GM12878 (cell line): ENCODE results near the gene CCM2. TPM values are rescaled to one million over a fixed set of nuclear protein-coding genes. Genes with fewer than 3 reads are reported as not detected.

ENCODE experiments used
- ATAC-seq: fragments of 200-7000 bp; cut with Tn5 transposase; 3 replicates; pipeline ENCODE4 v1.9.1; 2020; ENCODE audit warnings: mild to moderate bottlenecking, moderate library complexity
- BruUV-seq: library from RNA; stranded (reverse); fragments of 400-500 nt; replicated peaks from 2 replicates; lab custom pipeline; 2021; lab: Mats Ljungman, UMichigan
- CTCF ChIA-PET: fragments of 300-600 bp; sonication (Branson Sonifier 250); formaldehyde crosslinking; extraction: SDS; loops from one replicate; lab custom pipeline; 2021; ENCODE audit warnings: inconsistent platforms; lab: Yijun Ruan, JAX
- POLR2A ChIA-PET: fragments of 350-600 bp; formaldehyde crosslinking; extraction: SDS; loops from one replicate; lab custom pipeline; 2021; ENCODE audit warnings: inconsistent platforms; lab: Charles Lee
- RAD21 ChIA-PET: fragments of 300-600 bp; sonication (Branson Sonifier 250); formaldehyde crosslinking; loops from one replicate; lab custom pipeline; 2023; ENCODE audit warnings: antibody characterized with exemption; ENCODE audit not compliant: unreplicated experiment; lab: Charles Lee
- SMC1A ChIA-PET: fragments of 300-600 bp; sonication (Branson Sonifier 250); formaldehyde crosslinking; loops from one replicate; lab custom pipeline; 2023; ENCODE audit not compliant: unreplicated experiment, uncharacterized antibody; lab: Charles Lee
- DNase-seq: peaks from one replicate; pipeline ENCODE4 v3.0.0-alpha.2; 2011; ENCODE audit warnings: low read depth, low spot score
- FAIRE-seq: peaks from 3 replicates; lab custom pipeline; 2011; peaks lifted over from hg19 to GRCh38; lab: Jason Lieb, UNC
- H2AFZ ChIP-seq: 2 replicates; pipeline ENCODE4 v1.6.0; 2011; ENCODE audit warnings: low read depth, low read length, control low read depth; ENCODE audit not compliant: control insufficient read depth
- H3K27ac ChIP-seq: 2 replicates; pipeline ENCODE4 v1.5.1; 2011; ENCODE audit warnings: control low read depth; ENCODE audit not compliant: control insufficient read depth, insufficient read depth
- H3K27me3 ChIP-seq, 2 experiments: replicated peaks in 1 of 2; 2 replicates each; pipeline versions ENCODE4 v1.6.0 to v1.6.1; 2011; ENCODE audit warnings: low read length in 1 of 2; ENCODE audit not compliant: control insufficient read depth in 2 of 2, insufficient read depth in 2 of 2
- H3K36me3 ChIP-seq, 2 experiments: 2 replicates each; pipeline ENCODE4 v1.5.1; 2011; ENCODE audit warnings: low read length in 1 of 2; ENCODE audit not compliant: control insufficient read depth in 2 of 2, insufficient read depth in 2 of 2
- H3K4me1 ChIP-seq: 2 replicates; pipeline ENCODE4 v1.6.1; 2011; ENCODE audit warnings: mild to moderate bottlenecking, low read length, moderate library complexity, mixed read lengths; ENCODE audit not compliant: control insufficient read depth, insufficient read depth
- H3K4me2 ChIP-seq: 2 replicates; pipeline ENCODE4 v1.6.0; 2011; ENCODE audit warnings: control low read depth; ENCODE audit not compliant: control insufficient read depth, insufficient read depth
- H3K4me3 ChIP-seq: fragments of 200-600 bp; sonication (generic); 2 replicates; pipeline ENCODE4 v1.5.1; 2016
- H3K79me2 ChIP-seq: 2 replicates; pipeline ENCODE4 v1.6.0; 2011; ENCODE audit warnings: low read length; ENCODE audit not compliant: control insufficient read depth, insufficient read depth
- H3K9ac ChIP-seq: 2 replicates; pipeline ENCODE4 v1.8.0; 2011; ENCODE audit warnings: low read length, control low read depth, mixed read lengths; ENCODE audit not compliant: control insufficient read depth, insufficient read depth
- H3K9me3 ChIP-seq: replicated peaks from 3 replicates; pipeline ENCODE4 v1.5.1; 2011; ENCODE audit warnings: mild to moderate bottlenecking, low read length; ENCODE audit not compliant: control insufficient read depth, insufficient read depth
- H4K20me1 ChIP-seq: 2 replicates; pipeline ENCODE4 v1.6.0; 2011; ENCODE audit not compliant: control insufficient read depth, insufficient read depth
- BRCA1 ChIP-seq: IDR thresholded peaks from 2 replicates; pipeline ENCODE4 v1.6.1; 2011; ENCODE audit warnings: low read depth, low read length, improper control_type of control experiment
- CHD2 ChIP-seq: IDR thresholded peaks from 2 replicates; pipeline ENCODE4 v1.6.1; 2011; ENCODE audit warnings: low read depth, low read length, improper control_type of control experiment, borderline replicate concordance
- ESRRA ChIP-seq: IDR thresholded peaks from 2 replicates; pipeline ENCODE4 v1.6.1; 2012; ENCODE audit warnings: mild to moderate bottlenecking, low read length, improper control_type of control experiment
- FOXK2 ChIP-seq: fragments of 450-650 bp; IDR thresholded peaks from 2 replicates; pipeline ENCODE4 v1.6.1; 2017; ENCODE audit warnings: mild to moderate bottlenecking, moderate library complexity
- JUND ChIP-seq: IDR thresholded peaks from 2 replicates; pipeline ENCODE4 v1.6.1; 2012; ENCODE audit warnings: low read depth, mild to moderate bottlenecking, low read length, improper control_type of control experiment, moderate library complexity
- MTA3 ChIP-seq: IDR thresholded peaks from 2 replicates; pipeline ENCODE4 v1.6.1; 2012; ENCODE audit warnings: low read length, inconsistent platforms, borderline replicate concordance
- RFX5 ChIP-seq: IDR thresholded peaks from 2 replicates; pipeline ENCODE4 v1.6.1; 2011; ENCODE audit warnings: low read depth, low read length, improper control_type of control experiment
- RUNX3 ChIP-seq: IDR thresholded peaks from 2 replicates; pipeline ENCODE4 v1.6.1; 2012; ENCODE audit warnings: low read length, inconsistent platforms
- SMARCA5 ChIP-seq: fragments of 450-650 bp; IDR thresholded peaks from 2 replicates; pipeline ENCODE4 v1.6.1; 2017; ENCODE audit warnings: mild to moderate bottlenecking
- SREBF2 ChIP-seq: IDR thresholded peaks from 2 replicates; pipeline ENCODE4 v1.6.1; 2012; ENCODE audit warnings: mild to moderate bottlenecking, low read length
- SUZ12 ChIP-seq: fragments of 200-600 bp; sonication (generic); IDR thresholded peaks from one replicate; pipeline ENCODE4 v1.6.1; 2018; ENCODE audit warnings: antibody characterized with exemption, mild to moderate bottlenecking; ENCODE audit not compliant: unreplicated experiment
- TCF7 ChIP-seq: IDR thresholded peaks from 2 replicates; pipeline ENCODE4 v1.6.1; 2014; ENCODE audit warnings: antibody characterized with exemption, borderline replicate concordance
- YBX1 ChIP-seq: fragments of 450-650 bp; IDR thresholded peaks from 2 replicates; pipeline ENCODE4 v1.6.1; 2016; ENCODE audit warnings: antibody characterized with exemption
- YY1 ChIP-seq: IDR thresholded peaks from 2 replicates; pipeline ENCODE4 v1.6.1; 2011; ENCODE audit warnings: low read depth, mild to moderate bottlenecking, low read length
- ZNF622 ChIP-seq: fragments of 450-650 bp; IDR thresholded peaks from 2 replicates; pipeline ENCODE4 v1.6.1; 2017; ENCODE audit warnings: mild to moderate bottlenecking, inconsistent platforms
- WGBS: methylation state at CpG from one replicate; pipeline ENCODE4 v1.1.6; 2016; ENCODE audit warnings: low lambda C conversion rate; ENCODE audit not compliant: insufficient replicate concordance, insufficient coverage; ENCODE audit errors: missing lambda C conversion rate; 5-methylcytosine and 5-hydroxymethylcytosine counted together
- in situ Hi-C: fragments of 300-500 bp; cut with MboI; formaldehyde crosslinking; loops from 9 replicates; pipeline ENCODE4 v1.14.3; 2018; ENCODE audit warnings: mixed read lengths
- intact Hi-C: fragments of 100-400 bp; cut with micrococcal nuclease; formaldehyde crosslinking; loops from one replicate; pipeline ENCODE4 v1.14.2; 2022; ENCODE audit not compliant: unreplicated experiment
- polyA plus RNA-seq, 11 experiments: library from polyadenylated mRNA; depleted of rRNA in 4 of 11; unstranded in 6 of 11; stranded (reverse) in 5 of 11; fragments of >200 nt; fragmentation: Nextera tagmentation in 4 of 11; fragmentation: Illumina TruSeq in 1 of 11; extraction: Ambion mirVana in 4 of 11; extraction: Trizol in 1 of 11; gene quantifications; 1 replicate in 1 of 11; 2 replicates in 10 of 11; pipeline versions ENCODE4 v1.2.1 to v1.2.3, GENCODE V29; 2011 to 2016; ENCODE audit warnings: inconsistent platforms in 2 of 11, missing spikeins in 2 of 11, low read depth in 1 of 11
- total RNA-seq, 4 experiments: library from RNA; depleted of rRNA in 3 of 4; stranded (reverse); fragments of >200 nt in 3 of 4; fragmentation: Illumina TruSeq in 1 of 4; extraction: Trizol in 1 of 4; gene quantifications; 2 replicates each; pipeline versions ENCODE4 v1.2.1 to v1.2.3, GENCODE V29; 2013 to 2021
- TF ChIP-seq, protein P1 (sequence below): fragments of 450-650 bp; IDR thresholded peaks from 2 replicates; pipeline ENCODE4 v1.6.1; 2016; ENCODE audit warnings: mild to moderate bottlenecking, moderate library complexity, borderline replicate concordance
- TF ChIP-seq, protein P2 (sequence below): fragments of 150-350 bp; IDR thresholded peaks from 2 replicates; pipeline ENCODE4 v1.6.1; 2016; ENCODE audit warnings: low read depth, low read length
- TF ChIP-seq, protein P3 (sequence below): fragments of 450-650 bp; IDR thresholded peaks from 2 replicates; pipeline ENCODE4 v1.6.1; 2017; ENCODE audit warnings: borderline replicate concordance

The CCM2 gene
- total and polyA plus RNA-seq, 10 of the 15 experiments (the other 5 are each of a cell fraction or from before 2014, with no cell fraction given), result 1.00 to 82.3 (median 48.7) TPM

DNA sequence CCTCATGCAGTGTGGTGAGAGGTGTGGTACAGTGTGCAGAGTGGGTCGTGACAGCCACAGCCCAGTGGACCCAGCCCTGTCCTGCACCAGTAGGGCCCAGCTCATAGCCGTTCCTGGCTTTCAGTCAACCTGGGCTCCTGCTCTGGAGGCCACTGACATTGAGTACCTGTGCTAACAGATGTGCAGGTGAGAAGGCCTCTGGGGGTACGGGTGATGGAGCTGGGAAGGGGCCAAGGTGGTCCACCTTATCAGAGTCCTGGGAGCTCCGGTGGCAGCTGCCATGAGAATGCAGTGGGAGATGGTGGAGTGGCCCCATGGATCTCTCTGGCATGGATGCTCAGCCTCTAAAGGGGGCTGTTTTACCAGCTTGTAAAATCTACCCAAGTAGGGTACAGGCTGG is 117.6 kb downstream of the CCM2 start (continued):
- TF ChIP-seq, protein P1, sequence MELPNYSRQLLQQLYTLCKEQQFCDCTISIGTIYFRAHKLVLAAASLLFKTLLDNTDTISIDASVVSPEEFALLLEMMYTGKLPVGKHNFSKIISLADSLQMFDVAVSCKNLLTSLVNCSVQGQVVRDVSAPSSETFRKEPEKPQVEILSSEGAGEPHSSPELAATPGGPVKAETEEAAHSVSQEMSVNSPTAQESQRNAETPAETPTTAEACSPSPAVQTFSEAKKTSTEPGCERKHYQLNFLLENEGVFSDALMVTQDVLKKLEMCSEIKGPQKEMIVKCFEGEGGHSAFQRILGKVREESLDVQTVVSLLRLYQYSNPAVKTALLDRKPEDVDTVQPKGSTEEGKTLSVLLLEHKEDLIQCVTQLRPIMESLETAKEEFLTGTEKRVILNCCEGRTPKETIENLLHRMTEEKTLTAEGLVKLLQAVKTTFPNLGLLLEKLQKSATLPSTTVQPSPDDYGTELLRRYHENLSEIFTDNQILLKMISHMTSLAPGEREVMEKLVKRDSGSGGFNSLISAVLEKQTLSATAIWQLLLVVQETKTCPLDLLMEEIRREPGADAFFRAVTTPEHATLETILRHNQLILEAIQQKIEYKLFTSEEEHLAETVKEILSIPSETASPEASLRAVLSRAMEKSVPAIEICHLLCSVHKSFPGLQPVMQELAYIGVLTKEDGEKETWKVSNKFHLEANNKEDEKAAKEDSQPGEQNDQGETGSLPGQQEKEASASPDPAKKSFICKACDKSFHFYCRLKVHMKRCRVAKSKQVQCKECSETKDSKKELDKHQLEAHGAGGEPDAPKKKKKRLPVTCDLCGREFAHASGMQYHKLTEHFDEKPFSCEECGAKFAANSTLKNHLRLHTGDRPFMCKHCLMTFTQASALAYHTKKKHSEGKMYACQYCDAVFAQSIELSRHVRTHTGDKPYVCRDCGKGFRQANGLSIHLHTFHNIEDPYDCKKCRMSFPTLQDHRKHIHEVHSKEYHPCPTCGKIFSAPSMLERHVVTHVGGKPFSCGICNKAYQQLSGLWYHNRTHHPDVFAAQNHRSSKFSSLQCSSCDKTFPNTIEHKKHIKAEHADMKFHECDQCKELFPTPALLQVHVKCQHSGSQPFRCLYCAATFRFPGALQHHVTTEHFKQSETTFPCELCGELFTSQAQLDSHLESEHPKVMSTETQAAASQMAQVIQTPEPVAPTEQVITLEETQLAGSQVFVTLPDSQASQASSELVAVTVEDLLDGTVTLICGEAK, result no peak
- TF ChIP-seq SREBF2 (no peak), SMARCA5 (no peak), MTA3 (no peak), ESRRA (no peak), BRCA1 (no peak), FOXK2 (no peak)

DNA sequence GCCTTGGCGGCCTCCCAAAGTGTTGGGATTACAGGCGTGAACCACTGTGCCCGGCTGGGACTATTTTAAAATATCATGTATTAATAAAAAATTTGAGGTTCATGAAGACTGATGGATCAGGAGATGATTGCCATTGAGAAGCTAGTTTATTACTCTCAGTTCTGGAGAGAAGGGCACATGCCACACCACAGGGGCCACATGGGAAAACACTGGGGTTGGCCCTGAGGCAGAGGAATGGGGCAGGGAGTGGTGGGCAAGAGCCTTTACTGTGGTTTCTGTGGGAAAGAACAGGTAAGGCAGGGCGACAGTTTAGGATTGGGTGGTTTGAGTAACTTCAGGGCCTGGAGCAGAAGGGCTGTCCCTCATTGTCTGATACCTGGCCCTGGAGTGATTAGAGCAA is 118.3 kb downstream of the CCM2 start:
- 63% methylated on average over 4 of the region's 4 CpGs for WGBS
- H3K27ac ChIP-seq, result no peak overlapping the region
- BruUV-seq, result no TSS peak
- H2AFZ ChIP-seq, result no peak overlapping the region
- no peak for ATAC-seq
- no peak for DNase-seq
- H3K4me3 ChIP-seq, result no peak overlapping the region
- no peak for FAIRE-seq
- no peaks in the 10 kb centered on the region for H3K79me2 ChIP-seq
- SMC1A ChIA-PET, result interaction anchor here (0.6 to 1.0 kb wide), 3 partner anchors 124 to 238 kb away, joined by 3 read pairs; no protein-coding TSS in a partner anchor
- no peak overlapping the region for H3K4me2 ChIP-seq
- CTCF ChIA-PET, result interaction anchor here (0.7 to 2.6 kb wide), 3 partner anchors 17 to 283 kb away, joined by 3 to 7 read pairs (median 4); no protein-coding TSS in a partner anchor
- no peaks in the 10 kb centered on the region for H3K9me3 ChIP-seq
- no peaks in the 10 kb centered on the region; a peak in 1 of 4 replicates for H3K27me3 ChIP-seq
- RAD21 ChIA-PET, result interaction anchor here (1.5 kb wide), 1 partner anchor 18 kb away, joined by 3 read pairs; no protein-coding TSS in a partner anchor
- H3K9ac ChIP-seq, result no peak overlapping the region
- in situ Hi-C loops (no loop called here), intact Hi-C loops (no loop called here)
- no peaks in the 10 kb centered on the region for H4K20me1 ChIP-seq
- H3K36me3 ChIP-seq, result no peaks in the 10 kb centered on the region
- peaks cover 3% of the 10 kb centered on the region for H3K4me1 ChIP-seq
- POLR2A ChIA-PET, result no interaction called here
- TF ChIP-seq YBX1, result no peak
- TF ChIP-seq RUNX3, result no peak
- TF ChIP-seq, protein P2, sequence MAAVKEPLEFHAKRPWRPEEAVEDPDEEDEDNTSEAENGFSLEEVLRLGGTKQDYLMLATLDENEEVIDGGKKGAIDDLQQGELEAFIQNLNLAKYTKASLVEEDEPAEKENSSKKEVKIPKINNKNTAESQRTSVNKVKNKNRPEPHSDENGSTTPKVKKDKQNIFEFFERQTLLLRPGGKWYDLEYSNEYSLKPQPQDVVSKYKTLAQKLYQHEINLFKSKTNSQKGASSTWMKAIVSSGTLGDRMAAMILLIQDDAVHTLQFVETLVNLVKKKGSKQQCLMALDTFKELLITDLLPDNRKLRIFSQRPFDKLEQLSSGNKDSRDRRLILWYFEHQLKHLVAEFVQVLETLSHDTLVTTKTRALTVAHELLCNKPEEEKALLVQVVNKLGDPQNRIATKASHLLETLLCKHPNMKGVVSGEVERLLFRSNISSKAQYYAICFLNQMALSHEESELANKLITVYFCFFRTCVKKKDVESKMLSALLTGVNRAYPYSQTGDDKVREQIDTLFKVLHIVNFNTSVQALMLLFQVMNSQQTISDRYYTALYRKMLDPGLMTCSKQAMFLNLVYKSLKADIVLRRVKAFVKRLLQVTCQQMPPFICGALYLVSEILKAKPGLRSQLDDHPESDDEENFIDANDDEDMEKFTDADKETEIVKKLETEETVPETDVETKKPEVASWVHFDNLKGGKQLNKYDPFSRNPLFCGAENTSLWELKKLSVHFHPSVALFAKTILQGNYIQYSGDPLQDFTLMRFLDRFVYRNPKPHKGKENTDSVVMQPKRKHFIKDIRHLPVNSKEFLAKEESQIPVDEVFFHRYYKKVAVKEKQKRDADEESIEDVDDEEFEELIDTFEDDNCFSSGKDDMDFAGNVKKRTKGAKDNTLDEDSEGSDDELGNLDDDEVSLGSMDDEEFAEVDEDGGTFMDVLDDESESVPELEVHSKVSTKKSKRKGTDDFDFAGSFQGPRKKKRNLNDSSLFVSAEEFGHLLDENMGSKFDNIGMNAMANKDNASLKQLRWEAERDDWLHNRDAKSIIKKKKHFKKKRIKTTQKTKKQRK, result no peak
- TF ChIP-seq CHD2, result no peak
- TF ChIP-seq RFX5, result no peak
- TF ChIP-seq JUND, result no peak
- TF ChIP-seq ZNF622, result no peak
- no peak for TF ChIP-seq SUZ12
- TF ChIP-seq YY1, result no peak
- no peak for TF ChIP-seq TCF7
- TF ChIP-seq, protein P3, sequence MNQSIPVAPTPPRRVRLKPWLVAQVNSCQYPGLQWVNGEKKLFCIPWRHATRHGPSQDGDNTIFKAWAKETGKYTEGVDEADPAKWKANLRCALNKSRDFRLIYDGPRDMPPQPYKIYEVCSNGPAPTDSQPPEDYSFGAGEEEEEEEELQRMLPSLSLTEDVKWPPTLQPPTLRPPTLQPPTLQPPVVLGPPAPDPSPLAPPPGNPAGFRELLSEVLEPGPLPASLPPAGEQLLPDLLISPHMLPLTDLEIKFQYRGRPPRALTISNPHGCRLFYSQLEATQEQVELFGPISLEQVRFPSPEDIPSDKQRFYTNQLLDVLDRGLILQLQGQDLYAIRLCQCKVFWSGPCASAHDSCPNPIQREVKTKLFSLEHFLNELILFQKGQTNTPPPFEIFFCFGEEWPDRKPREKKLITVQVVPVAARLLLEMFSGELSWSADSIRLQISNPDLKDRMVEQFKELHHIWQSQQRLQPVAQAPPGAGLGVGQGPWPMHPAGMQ, result no peak
